Body of pancreas (tissue), 4 donors: ENCODE data around the gene GDF7. TPM values are rescaled to one million over a fixed set of nuclear protein-coding genes. Genes with fewer than 3 reads are reported as not detected.
A peak's percentile ranks its signal among the peaks of the same experiment; 100 is the strongest.

Source experiments
- ATAC-seq: fragments of 150-250 bp; one replicate; pipeline ENCODE4 v1.9.1; 2016
- DNase-seq, 4 donors: peaks; one replicate each; pipeline ENCODE4 v3.0.0-alpha.2; 2019
- H3K27ac ChIP-seq, 4 donors: fragments of 200-600 bp; sonication (generic); 1 replicate in 3 of 4; 2 replicates in 1 of 4; pipeline versions ENCODE4 v1.5.1 to v1.6.1; 2016 to 2019; ENCODE audit warnings: mild to moderate bottlenecking in 1 of 4, mixed read lengths in 1 of 4, moderate library complexity in 1 of 4
- H3K27me3 ChIP-seq, 2 donors: fragments of 200-600 bp; sonication (generic); one replicate each; pipeline ENCODE4 v1.6.0; 2016; ENCODE audit warnings: mild to moderate bottlenecking in 1 of 2
- H3K36me3 ChIP-seq, 2 donors: fragments of 200-600 bp; sonication (generic); replicated peaks in 1 of 2; 2 replicates each; pipeline ENCODE4 v1.5.1; 2016; ENCODE audit warnings: low read depth in 2 of 2; ENCODE audit not compliant: insufficient read depth in 1 of 2
- H3K4me1 ChIP-seq: fragments of 200-600 bp; sonication (generic); one replicate; pipeline ENCODE4 v1.6.0; 2016
- H3K4me3 ChIP-seq, 2 donors: fragments of 200-600 bp; sonication (generic); 1 replicate in 1 of 2; 2 replicates in 1 of 2; pipeline ENCODE4 v1.5.1; 2016 to 2019
- H3K9me3 ChIP-seq, 3 donors: fragments of 200-600 bp; sonication (generic); 1 replicate in 2 of 3; 2 replicates in 1 of 3; pipeline ENCODE4 v1.5.1; 2016
- CTCF ChIP-seq, 7 experiments: fragments of 450-650 bp in 4 of 7; fragments of 200-600 bp in 3 of 7; sonication (generic) in 3 of 7; IDR thresholded peaks; one replicate each; pipeline ENCODE4 v1.5.1; 2016 to 2019; ENCODE audit warnings: antibody characterized with exemption in 7 of 7
- POLR2A ChIP-seq, 3 donors: fragments of 450-650 bp; IDR thresholded peaks; one replicate each; pipeline ENCODE4 v1.6.1; 2016; ENCODE audit warnings: antibody characterized with exemption in 3 of 3, mild to moderate bottlenecking in 2 of 3
- WGBS, 2 donors: methylation state at CpG; one replicate each; pipeline ENCODE4 v1.1.5; 2017; 5-methylcytosine and 5-hydroxymethylcytosine counted together
- intact Hi-C: fragments of 100-400 bp; cut with DNase I; formaldehyde crosslinking; loops from one replicate; pipeline ENCODE4 v1.15.1; 2023
- total RNA-seq, 2 donors: library from RNA; depleted of rRNA; stranded (reverse); fragments of >200 nt; gene quantifications; one replicate each; pipeline ENCODE4 v1.1.0, GENCODE V29; 2016

Gene GDF7
- total RNA-seq, 2 donors from 2014 or later: 2.0 to 7.3 TPM

GRCh38 chr2:20630967-20631366 lies 36.0 kb upstream of the GDF7 start:
- DNase-seq: no peak
- H3K27me3 ChIP-seq: no peaks in the 10 kb centered on the region
- H3K36me3 ChIP-seq: no peaks in the 10 kb centered on the region
- intact Hi-C loops: no loop called here
- no peaks in the 10 kb centered on the region for H3K9me3 ChIP-seq
- H3K27ac ChIP-seq: no peak overlapping the region
- WGBS, 2 donors: 93 to 95% methylated on average over 4 of the region's 4 CpGs
- peaks cover 29% of the 10 kb centered on the region for H3K4me1 ChIP-seq
- TF ChIP-seq CTCF (IDR thresholded peaks at IDR 0.05) (no peak), POLR2A (IDR thresholded peaks at IDR 0.05) (no peak)
- ATAC-seq: no peak
- no peak overlapping the region for H3K4me3 ChIP-seq

GRCh38 chr2:20631617-20632307 lies 35.2 kb upstream of the GDF7 start:
- DNase-seq: no peak
- TF ChIP-seq POLR2A (IDR thresholded peaks at IDR 0.05) (no peak), CTCF (IDR thresholded peaks at IDR 0.05) (no peak)

GRCh38 chr2:20632446-20632990 lies 34.4 kb upstream of the GDF7 start:
- Histone ChIP-seq H3K4me3 (no peak overlapping the region), H3K36me3 (no peaks in the 10 kb centered on the region), H3K27ac (peak overlapping the region; percentile 32 to 86 (median 80)), H3K9me3 (no peaks in the 10 kb centered on the region), H3K4me1 (peaks cover 30% of the 10 kb centered on the region), H3K27me3 (no peaks in the 10 kb centered on the region)
- TF ChIP-seq POLR2A (IDR thresholded peaks at IDR 0.05) (no peak), CTCF (IDR thresholded peaks at IDR 0.05) (no peak)
- WGBS, 2 donors: 86 to 88% methylated on average over 7 of the region's 7 CpGs
- DNase-seq (no peak), ATAC-seq (no peak)
- intact Hi-C loops: no loop called here

More at GRCh38 chr2:20631617-20632307, 35.2 kb upstream of the GDF7 start:
- ATAC-seq: no peak
- Histone ChIP-seq H3K36me3 (no peaks in the 10 kb centered on the region), H3K4me1 (peaks cover 30% of the 10 kb centered on the region), H3K4me3 (no peak overlapping the region), H3K9me3 (no peaks in the 10 kb centered on the region), H3K27me3 (no peaks in the 10 kb centered on the region), H3K27ac (peak overlapping the region in 1 of 4 donors; percentile 32)
- WGBS, 2 donors: 90% methylated on average over 6 of the region's 6 CpGs
- intact Hi-C loops: no loop called here

- intact Hi-C loops: no loop called here
- TF ChIP-seq POLR2A (IDR thresholded peaks at IDR 0.05) (no peak), CTCF (IDR thresholded peaks at IDR 0.05) (no peak)
- Histone ChIP-seq H3K27ac (peak overlapping the region; percentile 32 to 86 (median 80)), H3K27me3 (no peaks in the 10 kb centered on the region), H3K4me3 (no peak overlapping the region), H3K9me3 (no peaks in the 10 kb centered on the region), H3K4me1 (peaks cover 30% of the 10 kb centered on the region), H3K36me3 (no peaks in the 10 kb centered on the region)
- ATAC-seq: no peak
- no peak for DNase-seq
- 87 to 93% methylated on average over 4 of the region's 4 CpGs for WGBS, 2 donors
Observed at GRCh38 chr2:20633001-20633400, 33.9 kb upstream of the GDF7 start.
